CD4-positive, alpha-beta T cell (primary cell): ENCODE measurements around the gene HIP1. TPM values are rescaled to one million over a fixed set of nuclear protein-coding genes. Genes with fewer than 3 reads are reported as not detected.
"Not testable (repeated sequence)": the region's sequence is repeated elsewhere in the genome, so short reads cannot be mapped to it uniquely, and the experiment has no call there.

Experiments used
- ATAC-seq: fragments of 200-7000 bp; cut with Tn5 transposase; one replicate; pipeline ENCODE4 v1.10.0; 2022; ENCODE audit warnings: mild to moderate bottlenecking; ENCODE audit not compliant: poor library complexity
- CTCF ChIA-PET: fragments of 350-600 bp; sonication (Branson Sonifier 250); formaldehyde crosslinking; loops from one replicate; lab custom pipeline; 2021; ENCODE audit warnings: antibody characterized with exemption, inconsistent platforms; lab: Charles Lee
- POLR2A ChIA-PET: fragments of 350-600 bp; sonication (Branson Sonifier 250); formaldehyde crosslinking; loops from one replicate; lab custom pipeline; 2021; ENCODE audit warnings: antibody characterized with exemption, inconsistent platforms; lab: Charles Lee
- DNase-seq, 14 experiments: peaks; one replicate each; pipeline ENCODE4 v3.0.0-alpha.2; 2013 to 2020; ENCODE audit warnings: mixed read lengths in 2 of 14
- H3K27ac ChIP-seq, 2 donors: one replicate each; pipeline versions ENCODE4 v1.5.1 to v1.7.0; 2013; ENCODE audit warnings: low read length in 2 of 2, low read depth in 1 of 2, mild to moderate bottlenecking in 1 of 2
- H3K27me3 ChIP-seq, 2 experiments: 1 replicate in 1 of 2; 2 replicates in 1 of 2; pipeline versions ENCODE4 v1.6.1 to v1.7.0; 2013; ENCODE audit warnings: low read length in 2 of 2, control low read depth in 1 of 2, mild to moderate bottlenecking in 1 of 2, moderate library complexity in 1 of 2; ENCODE audit not compliant: insufficient read depth in 2 of 2, control insufficient read depth in 1 of 2
- H3K36me3 ChIP-seq: one replicate; pipeline ENCODE4 v1.6.1; 2013; ENCODE audit warnings: low read length, control low read depth; ENCODE audit not compliant: insufficient read depth
- H3K4me1 ChIP-seq: one replicate; pipeline ENCODE4 v1.6.1; 2013; ENCODE audit warnings: low read length, control low read depth; ENCODE audit not compliant: insufficient read depth
- H3K4me3 ChIP-seq: one replicate; pipeline ENCODE4 v1.5.1; 2013; ENCODE audit warnings: mild to moderate bottlenecking, low read length, moderate library complexity
- H3K9me3 ChIP-seq, 2 experiments: 1 replicate in 1 of 2; 2 replicates in 1 of 2; pipeline versions ENCODE4 v1.6.1 to v1.7.0; 2013; ENCODE audit warnings: low read length in 2 of 2, mild to moderate bottlenecking in 2 of 2, control low read depth in 1 of 2, moderate library complexity in 1 of 2; ENCODE audit not compliant: control insufficient read depth in 1 of 2, insufficient read depth in 1 of 2
- H3K27ac Mint-ChIP-seq: one replicate; pipeline ENCODE4 v1.8.0; 2020; ENCODE audit warnings: mixed read lengths
- H3K27me3 Mint-ChIP-seq: one replicate; pipeline ENCODE4 v1.8.0; 2021; ENCODE audit warnings: mixed read lengths
- H3K36me3 Mint-ChIP-seq: one replicate; pipeline ENCODE4 v1.8.0; 2021; ENCODE audit warnings: low read depth, mixed read lengths
- H3K4me1 Mint-ChIP-seq: one replicate; pipeline ENCODE4 v1.8.0; 2021; ENCODE audit warnings: low read depth, mixed read lengths
- H3K4me3 Mint-ChIP-seq: one replicate; pipeline ENCODE4 v1.8.0; 2020; ENCODE audit warnings: mild to moderate bottlenecking, mixed read lengths
- H3K9me3 Mint-ChIP-seq: one replicate; pipeline ENCODE4 v1.8.0; 2020; ENCODE audit warnings: mixed read lengths
- CTCF ChIP-seq: fragments of 200-600 bp; IDR thresholded peaks from one replicate; pipeline ENCODE4 v1.8.0; 2022; ENCODE audit warnings: antibody characterized with exemption, mild to moderate bottlenecking
- intact Hi-C, 2 experiments: fragments of 100-400 bp; cut with DNase I in 1 of 2; cut with micrococcal nuclease in 1 of 2; formaldehyde crosslinking; loops; one replicate each; pipeline versions ENCODE4 v1.15.1 to v1.9.0; 2023 to 2025; cut with DNase I, micrococcal nuclease
- polyA plus RNA-seq, 2 donors: library from polyadenylated mRNA; unstranded; fragments of 120-200 nt; gene quantifications; one replicate each; pipeline ENCODE4 v1.2.1, GENCODE V29; 2013
- total RNA-seq, 174 experiments: library from RNA in 2 of 174; stranded (reverse) in 2 of 174; gene quantifications; one replicate each; pipeline ENCODE4 v1.2.3 and lab custom pipeline; 2021 to 2026

The HIP1 gene
- total RNA-seq (1 to 10 TPM; 1.5 to 1.7 TPM), total RNA-seq (lab: John Stamatoyannopoulos, UW) (0.92 to 20.2 (median 6.1) reads per million in 172 experiments)
- polyA plus RNA-seq (2013, experiment 1 of 2): 2.8 TPM
- polyA plus RNA-seq (2013, experiment 2 of 2): 3.1 TPM

GRCh38 chr7:75738604-75738974 is at the start of gene HIP1:
Gene HIP1, minus strand, starts transcription at chr7:75738941. Its CDS starts 21 bp downstream, at chr7:75738920.
- H3K9me3 ChIP-seq: no peaks in the 10 kb centered on the region
- intact Hi-C loops: loop anchor here in 1 of 2 experiments (2.0 to 5.0 kb wide), 3 partner anchors 174 to 654 kb away; no protein-coding TSS in a partner anchor
- ChIA-PET CTCF (interaction anchor here (1.9 kb wide), 1 partner anchor 24 kb away, joined by 13 read pairs; no protein-coding TSS in a partner anchor), POLR2A (interaction anchor here (0.9 kb wide), 1 partner anchor 11 kb away, joined by 6 read pairs; no protein-coding TSS in a partner anchor)
- no peaks in the 10 kb centered on the region for H3K36me3 ChIP-seq
- DNase-seq (no peak), ATAC-seq (no peak)
- no peaks in the 10 kb centered on the region for H3K27me3 ChIP-seq
- no peaks in the 10 kb centered on the region for H3K9me3 Mint-ChIP-seq
- H3K27ac Mint-ChIP-seq: peak within 1 kb of the TSS; percentile 89
- H3K4me3 Mint-ChIP-seq: peak within 1 kb of the TSS; percentile 100
- peaks cover 16% of the 10 kb centered on the region for H3K4me1 Mint-ChIP-seq
- H3K27ac ChIP-seq: peak within 1 kb of the TSS; percentile 77
- H3K36me3 Mint-ChIP-seq: peaks cover 4% of the 10 kb centered on the region
- no peak for TF ChIP-seq CTCF
- peak within 1 kb of the TSS; percentile 82 for H3K4me3 ChIP-seq
- peaks cover 21% of the 10 kb centered on the region for H3K4me1 ChIP-seq
- peaks cover 4% of the 10 kb centered on the region for H3K27me3 Mint-ChIP-seq

- H3K36me3 Mint-ChIP-seq, DNase-seq, H3K4me3 ChIP-seq, ATAC-seq, H3K9me3 ChIP-seq, intact Hi-C loops, POLR2A ChIA-PET, H3K4me1 ChIP-seq, H3K9me3 Mint-ChIP-seq, H3K27me3 Mint-ChIP-seq, H3K27me3 ChIP-seq, H3K36me3 ChIP-seq, H3K27ac ChIP-seq, H3K4me1 Mint-ChIP-seq, CTCF ChIA-PET, H3K27ac Mint-ChIP-seq, H3K4me3 Mint-ChIP-seq: not testable (repeated sequence)
These were observed 49.6 kb upstream of the HIP1 start for GRCh38 chr7:75788154-75788847.

- H3K9me3 ChIP-seq, H3K9me3 Mint-ChIP-seq, ATAC-seq, H3K27ac ChIP-seq, H3K27me3 Mint-ChIP-seq, H3K36me3 ChIP-seq, H3K27ac Mint-ChIP-seq, H3K36me3 Mint-ChIP-seq, H3K4me3 Mint-ChIP-seq, POLR2A ChIA-PET, DNase-seq, intact Hi-C loops, H3K4me1 ChIP-seq, H3K4me1 Mint-ChIP-seq, H3K4me3 ChIP-seq, H3K27me3 ChIP-seq: not testable (repeated sequence)
- CTCF ChIA-PET: interaction anchor here (0.6 kb wide), 1 partner anchor 16 kb away, joined by 4 read pairs; no protein-coding TSS in a partner anchor
These were observed 44.3 kb upstream of the HIP1 start for GRCh38 chr7:75783058-75783457.

- ATAC-seq, H3K27ac Mint-ChIP-seq, H3K27me3 Mint-ChIP-seq, DNase-seq, H3K9me3 ChIP-seq, H3K4me1 Mint-ChIP-seq, H3K27ac ChIP-seq, H3K4me1 ChIP-seq, intact Hi-C loops, H3K9me3 Mint-ChIP-seq, H3K27me3 ChIP-seq, POLR2A ChIA-PET, CTCF ChIA-PET, H3K4me3 Mint-ChIP-seq, H3K36me3 ChIP-seq, H3K4me3 ChIP-seq, H3K36me3 Mint-ChIP-seq: not testable (repeated sequence)
These were observed 42.0 kb upstream of the HIP1 start for GRCh38 chr7:75780647-75781273.

- H3K27ac ChIP-seq, ATAC-seq, DNase-seq, POLR2A ChIA-PET, H3K27me3 ChIP-seq, H3K9me3 Mint-ChIP-seq, H3K4me3 ChIP-seq, H3K9me3 ChIP-seq, H3K36me3 ChIP-seq, H3K4me1 Mint-ChIP-seq, CTCF ChIA-PET, H3K27me3 Mint-ChIP-seq, H3K27ac Mint-ChIP-seq, intact Hi-C loops, H3K4me3 Mint-ChIP-seq, H3K36me3 Mint-ChIP-seq: not testable (repeated sequence)
- H3K4me1 ChIP-seq: peaks cover 13% of the 10 kb centered on the region
These were observed 40.8 kb upstream of the HIP1 start for GRCh38 chr7:75779516-75779915.

GRCh38 chr7:75779035-75779434 is 40.3 kb upstream of the HIP1 start:
- intact Hi-C loops, H3K9me3 ChIP-seq, H3K9me3 Mint-ChIP-seq, H3K27ac ChIP-seq, DNase-seq, H3K4me3 ChIP-seq, H3K4me1 Mint-ChIP-seq, ATAC-seq, H3K27me3 ChIP-seq, H3K27me3 Mint-ChIP-seq, POLR2A ChIA-PET, H3K4me3 Mint-ChIP-seq, H3K36me3 ChIP-seq, H3K36me3 Mint-ChIP-seq, H3K27ac Mint-ChIP-seq: not testable (repeated sequence)
- CTCF ChIA-PET: interaction anchor here (0.7 kb wide), 1 partner anchor 198 kb away, joined by 3 read pairs; no protein-coding TSS in a partner anchor
- H3K4me1 ChIP-seq: peaks cover 13% of the 10 kb centered on the region
